OCI-LY7 (cell line): ENCODE results near the gene LCE1D. TPM values are rescaled to one million over a fixed set of nuclear protein-coding genes. Genes with fewer than 3 reads are reported as not detected.

ENCODE experiments used
- BruUV-seq: library from RNA; stranded (reverse); fragments of 400-500 nt; replicated peaks from 2 replicates; lab custom pipeline; 2021; lab: Mats Ljungman, UMichigan
- CTCF ChIA-PET: fragments of 300-600 bp; sonication (Branson Sonifier 250); formaldehyde crosslinking; loops from one replicate; lab custom pipeline; 2022; ENCODE audit warnings: antibody characterized with exemption; ENCODE audit not compliant: unreplicated experiment; lab: Charles Lee
- POLR2A ChIA-PET: fragments of 300-600 bp; sonication (Branson Sonifier 250); formaldehyde crosslinking; loops from one replicate; lab custom pipeline; 2022; ENCODE audit warnings: antibody characterized with exemption; lab: Charles Lee
- DNase-seq: peaks from one replicate; pipeline ENCODE4 v3.0.0-alpha.2; 2015; ENCODE audit warnings: low spot score
- H2AFZ ChIP-seq: fragments of 200-600 bp; sonication (generic), shearing (Covaris generic); 2 replicates; pipeline ENCODE4 v1.6.1; 2014; ENCODE audit warnings: mild to moderate bottlenecking, antibody characterized with exemption, low read length, moderate library complexity
- H3K27ac ChIP-seq: fragments of 200-600 bp; sonication (generic); 2 replicates; pipeline ENCODE4 v1.5.1; 2014; ENCODE audit warnings: mixed run types, low read depth, mild to moderate bottlenecking, moderate library complexity, low read length, inconsistent platforms; ENCODE audit not compliant: poor library complexity, severe bottlenecking
- H3K36me3 ChIP-seq: fragments of 200-600 bp; sonication (generic); 2 replicates; pipeline ENCODE4 v1.6.1; 2014; ENCODE audit warnings: mild to moderate bottlenecking, antibody characterized with exemption, low read length, moderate library complexity, mixed read lengths; ENCODE audit not compliant: insufficient read depth
- H3K4me1 ChIP-seq: fragments of 200-600 bp; sonication (generic); 2 replicates; pipeline ENCODE4 v1.5.1; 2014; ENCODE audit warnings: mild to moderate bottlenecking, low read length; ENCODE audit not compliant: insufficient read depth, poor library complexity, severe bottlenecking
- H3K4me2 ChIP-seq: fragments of 200-600 bp; sonication (generic); 2 replicates; pipeline ENCODE4 v1.6.1; 2014; ENCODE audit warnings: mild to moderate bottlenecking, low read length
- H3K4me3 ChIP-seq: fragments of 200-600 bp; sonication (generic); 2 replicates; pipeline ENCODE4 v1.5.1; 2014; ENCODE audit warnings: mild to moderate bottlenecking, low read depth, low read length; ENCODE audit not compliant: poor library complexity, severe bottlenecking
- H3K79me2 ChIP-seq: fragments of 200-600 bp; sonication (generic); 2 replicates; pipeline ENCODE4 v1.6.1; 2016; ENCODE audit warnings: low read depth, mild to moderate bottlenecking, low read length, moderate library complexity, mixed read lengths; ENCODE audit not compliant: insufficient read depth
- H3K9me2 ChIP-seq: fragments of 200-600 bp; sonication (generic); 2 replicates; pipeline ENCODE4 v1.6.1; 2016; ENCODE audit warnings: mild to moderate bottlenecking, low read length, mixed read lengths; ENCODE audit not compliant: insufficient read depth
- H3K9me3 ChIP-seq: fragments of 200-600 bp; sonication (generic); 2 replicates; pipeline ENCODE4 v1.6.1; 2014; ENCODE audit warnings: mild to moderate bottlenecking, mixed run types, low read length, mixed read lengths
- H4K20me1 ChIP-seq: fragments of 200-600 bp; sonication (generic); 2 replicates; pipeline ENCODE4 v1.6.1; 2014; ENCODE audit warnings: mild to moderate bottlenecking, antibody characterized with exemption, low read length, moderate library complexity, mixed read lengths; ENCODE audit not compliant: insufficient read depth
- CTCF ChIP-seq: fragments of 200-600 bp; sonication (generic); conservative IDR thresholded peaks from 2 replicates; pipeline ENCODE4 v1.5.1; 2014; ENCODE audit warnings: mild to moderate bottlenecking, antibody characterized with exemption, low read length, moderate library complexity, mixed read lengths
- EZH2phosphoT487 ChIP-seq: fragments of 200-600 bp; sonication (generic); IDR thresholded peaks from 2 replicates; pipeline ENCODE4 v1.6.1; 2018; ENCODE audit warnings: low read depth, borderline replicate concordance, mild to moderate bottlenecking, mixed run types, antibody characterized with exemption, low read length, moderate library complexity, mixed read lengths
- intact Hi-C: fragments of 100-400 bp; cut with micrococcal nuclease; formaldehyde crosslinking; loops from one replicate; pipeline ENCODE4 v1.10.0; 2022; ENCODE audit not compliant: unreplicated experiment
- total RNA-seq, 2 experiments: library from RNA; depleted of rRNA in 1 of 2; stranded (reverse); fragments of >200 nt in 1 of 2; shearing (Covaris generic) in 1 of 2; gene quantifications; 2 replicates each; pipeline ENCODE4 v1.2.3, GENCODE V29; 2014 to 2022

The LCE1D gene
- total RNA-seq, 2 experiments from 2014 or later = not detected

DNA sequence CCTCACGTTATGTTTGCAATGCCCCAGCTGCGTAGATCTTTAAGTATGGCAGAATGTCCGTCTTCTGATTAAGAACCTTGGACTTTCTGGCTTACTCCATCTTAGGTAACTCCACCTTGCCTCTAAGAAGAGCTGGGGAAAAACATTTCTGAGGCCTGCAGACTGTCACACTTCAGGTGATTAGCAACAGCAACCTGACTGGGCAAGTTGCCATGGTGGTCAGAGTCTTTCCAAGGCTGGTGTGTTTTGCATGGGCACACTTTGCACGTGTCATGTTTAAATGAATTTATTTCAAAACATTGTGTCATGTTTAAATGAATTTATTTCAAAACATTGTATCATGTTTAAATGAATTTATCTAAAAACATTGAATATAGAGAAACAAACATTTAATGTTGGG is 37.9 kb upstream of the LCE1D start:
- Histone ChIP-seq H3K4me2 (no peak overlapping the region), H2AFZ (no peak overlapping the region), H4K20me1 (no peaks in the 10 kb centered on the region), H3K4me3 (no peak overlapping the region), H3K27ac (no peak overlapping the region), H3K9me3 (no peaks in the 10 kb centered on the region), H3K4me1 (no peaks in the 10 kb centered on the region), H3K9me2 (no peaks in the 10 kb centered on the region), H3K36me3 (no peaks in the 10 kb centered on the region), H3K79me2 (no peaks in the 10 kb centered on the region)
- ChIA-PET CTCF (no interaction called here), POLR2A (interaction anchor here (0.6 kb wide), 1 partner anchor 1538 kb away, joined by 3 read pairs; no protein-coding TSS in a partner anchor)
- no peak for DNase-seq
- BruUV-seq = no TSS peak
- intact Hi-C loops = no loop called here
- no peak for TF ChIP-seq EZH2phosphoT487
- no peak for TF ChIP-seq CTCF

DNA sequence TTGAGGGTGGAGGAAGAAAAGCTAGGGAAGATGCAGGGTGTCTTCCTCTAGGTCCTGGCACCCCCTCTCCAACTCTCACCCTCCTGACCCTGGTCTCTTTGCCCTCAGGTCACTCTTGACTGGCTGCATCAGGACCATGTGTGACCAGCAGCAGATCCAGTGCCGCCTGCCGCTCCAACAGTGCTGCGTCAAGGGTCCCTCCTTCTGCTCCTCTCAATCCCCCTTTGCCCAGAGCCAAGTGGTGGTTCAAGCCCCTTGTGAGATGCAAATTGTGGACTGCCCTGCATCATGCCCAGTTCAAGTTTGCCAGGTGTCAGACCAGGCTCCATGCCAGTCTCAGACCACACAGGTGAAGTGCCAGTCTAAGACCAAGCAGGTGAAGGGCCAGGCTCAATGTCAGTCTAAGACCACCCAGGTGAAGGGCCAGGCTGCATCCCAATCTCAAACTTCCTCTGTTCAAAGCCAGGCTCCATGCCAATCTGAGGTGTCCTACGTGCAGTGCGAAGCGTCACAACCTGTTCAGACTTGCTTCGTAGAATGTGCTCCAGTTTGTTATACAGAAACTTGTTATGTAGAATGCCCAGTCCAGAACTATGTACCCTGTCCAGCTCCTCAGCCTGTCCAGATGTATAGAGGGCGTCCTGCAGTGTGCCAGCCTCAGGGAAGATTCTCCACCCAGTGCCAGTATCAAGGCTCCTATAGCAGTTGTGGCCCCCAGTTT is 36.9 kb upstream of the LCE1D start:
- POLR2A ChIA-PET = no interaction called here
- no peaks in the 10 kb centered on the region for H3K9me2 ChIP-seq
- intact Hi-C loops = no loop called here

More for the DNA sequence above, 36.9 kb upstream of the LCE1D start:
- Histone ChIP-seq H3K36me3 (no peaks in the 10 kb centered on the region), H2AFZ (no peak overlapping the region), H3K4me1 (no peaks in the 10 kb centered on the region), H3K79me2 (no peaks in the 10 kb centered on the region), H3K9me3 (no peaks in the 10 kb centered on the region), H3K4me2 (no peak overlapping the region), H4K20me1 (no peaks in the 10 kb centered on the region), H3K4me3 (no peak overlapping the region), H3K27ac (no peak overlapping the region)
- TF ChIP-seq CTCF (no peak), EZH2phosphoT487 (no peak)
- DNase-seq = no peak
- CTCF ChIA-PET = no interaction called here
- no TSS peak for BruUV-seq
